Brain microvascular endothelial cell (primary cell): ENCODE results near the gene ZNF526.
A peak's percentile ranks its signal among the peaks of the same experiment; 100 is the strongest.

ENCODE experiments used
- DNase-seq: peaks from one replicate; pipeline ENCODE4 v3.0.0-alpha.2; 2020
- H3K27ac ChIP-seq: fragments of 250-450 bp; sonication (Bioruptor Pico); 2 replicates; pipeline ENCODE4 v1.5.1; 2020; ENCODE audit warnings: mild to moderate bottlenecking, moderate library complexity
- H3K27me3 ChIP-seq: fragments of 250-450 bp; sonication (Bioruptor Pico); replicated peaks from 2 replicates; pipeline ENCODE4 v1.5.1; 2020; ENCODE audit warnings: mild to moderate bottlenecking
- H3K36me3 ChIP-seq: fragments of 250-450 bp; sonication (Bioruptor Pico); replicated peaks from 2 replicates; pipeline ENCODE4 v1.5.1; 2020; ENCODE audit warnings: mild to moderate bottlenecking
- H3K4me3 ChIP-seq: 2 replicates; pipeline ENCODE4 v1.5.1; 2011; ENCODE audit warnings: low read depth, mild to moderate bottlenecking, control low read depth, low read length, moderate library complexity
- in situ Hi-C: cut with HindIII; loops from 2 replicates; pipeline ENCODE4 v1.10.0; 2017; ENCODE audit warnings: low sequenced_read_pairs, low pct_ligation_motif_present
- TF ChIP-seq, protein P1 (sequence below): IDR thresholded peaks from 2 replicates; pipeline ENCODE4 v1.5.1; 2011; ENCODE audit warnings: low read depth, mild to moderate bottlenecking, moderate library complexity, low read length, control low read depth, inconsistent platforms; ENCODE audit errors: missing control alignments

Gene ZNF526

DNA sequence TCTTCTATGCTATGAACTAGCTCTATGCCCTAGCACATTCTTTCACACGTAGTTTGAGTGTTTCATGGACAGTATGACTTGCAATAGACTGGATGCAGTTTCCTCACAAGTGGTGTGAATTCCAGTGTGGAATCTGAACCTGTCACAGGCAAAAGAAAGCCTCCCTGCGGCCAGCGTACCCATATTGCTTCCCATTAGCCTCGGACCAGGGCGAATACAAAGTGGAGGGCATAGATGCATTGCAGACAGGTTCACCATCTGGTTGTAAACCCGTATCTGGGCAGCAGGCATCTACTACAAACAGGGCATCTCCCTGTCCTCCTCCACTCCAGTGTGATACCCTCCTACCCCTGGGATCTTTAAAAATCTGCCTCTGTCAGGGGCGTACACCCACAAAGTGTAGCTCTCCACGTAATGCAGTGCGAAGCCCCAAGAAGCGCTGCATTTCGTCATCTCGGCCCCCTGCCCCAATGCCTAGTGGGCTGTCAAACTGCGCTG is 47.6 kb downstream of the ZNF526 start:
- peaks cover 6% of the 10 kb centered on the region for H3K36me3 ChIP-seq
- TF ChIP-seq, protein P1, sequence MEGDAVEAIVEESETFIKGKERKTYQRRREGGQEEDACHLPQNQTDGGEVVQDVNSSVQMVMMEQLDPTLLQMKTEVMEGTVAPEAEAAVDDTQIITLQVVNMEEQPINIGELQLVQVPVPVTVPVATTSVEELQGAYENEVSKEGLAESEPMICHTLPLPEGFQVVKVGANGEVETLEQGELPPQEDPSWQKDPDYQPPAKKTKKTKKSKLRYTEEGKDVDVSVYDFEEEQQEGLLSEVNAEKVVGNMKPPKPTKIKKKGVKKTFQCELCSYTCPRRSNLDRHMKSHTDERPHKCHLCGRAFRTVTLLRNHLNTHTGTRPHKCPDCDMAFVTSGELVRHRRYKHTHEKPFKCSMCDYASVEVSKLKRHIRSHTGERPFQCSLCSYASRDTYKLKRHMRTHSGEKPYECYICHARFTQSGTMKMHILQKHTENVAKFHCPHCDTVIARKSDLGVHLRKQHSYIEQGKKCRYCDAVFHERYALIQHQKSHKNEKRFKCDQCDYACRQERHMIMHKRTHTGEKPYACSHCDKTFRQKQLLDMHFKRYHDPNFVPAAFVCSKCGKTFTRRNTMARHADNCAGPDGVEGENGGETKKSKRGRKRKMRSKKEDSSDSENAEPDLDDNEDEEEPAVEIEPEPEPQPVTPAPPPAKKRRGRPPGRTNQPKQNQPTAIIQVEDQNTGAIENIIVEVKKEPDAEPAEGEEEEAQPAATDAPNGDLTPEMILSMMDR: no peak
- no peak for DNase-seq
- in situ Hi-C loops: no loop called here
- H3K27ac ChIP-seq: no peak overlapping the region
- peak overlapping the region; percentile 84 for H3K4me3 ChIP-seq
- H3K27me3 ChIP-seq: no peaks in the 10 kb centered on the region

GRCh38 chr19:42268142-42268703 is 48.1 kb downstream of the ZNF526 start:
- in situ Hi-C loops: no loop called here
- Histone ChIP-seq H3K27ac (peak overlapping the region; percentile 99), H3K4me3 (peak overlapping the region; percentile 84), H3K27me3 (no peaks in the 10 kb centered on the region), H3K36me3 (peaks cover 11% of the 10 kb centered on the region)
- TF ChIP-seq, protein P1: peak; percentile 2
- DNase-seq: peak; percentile 99

DNA sequence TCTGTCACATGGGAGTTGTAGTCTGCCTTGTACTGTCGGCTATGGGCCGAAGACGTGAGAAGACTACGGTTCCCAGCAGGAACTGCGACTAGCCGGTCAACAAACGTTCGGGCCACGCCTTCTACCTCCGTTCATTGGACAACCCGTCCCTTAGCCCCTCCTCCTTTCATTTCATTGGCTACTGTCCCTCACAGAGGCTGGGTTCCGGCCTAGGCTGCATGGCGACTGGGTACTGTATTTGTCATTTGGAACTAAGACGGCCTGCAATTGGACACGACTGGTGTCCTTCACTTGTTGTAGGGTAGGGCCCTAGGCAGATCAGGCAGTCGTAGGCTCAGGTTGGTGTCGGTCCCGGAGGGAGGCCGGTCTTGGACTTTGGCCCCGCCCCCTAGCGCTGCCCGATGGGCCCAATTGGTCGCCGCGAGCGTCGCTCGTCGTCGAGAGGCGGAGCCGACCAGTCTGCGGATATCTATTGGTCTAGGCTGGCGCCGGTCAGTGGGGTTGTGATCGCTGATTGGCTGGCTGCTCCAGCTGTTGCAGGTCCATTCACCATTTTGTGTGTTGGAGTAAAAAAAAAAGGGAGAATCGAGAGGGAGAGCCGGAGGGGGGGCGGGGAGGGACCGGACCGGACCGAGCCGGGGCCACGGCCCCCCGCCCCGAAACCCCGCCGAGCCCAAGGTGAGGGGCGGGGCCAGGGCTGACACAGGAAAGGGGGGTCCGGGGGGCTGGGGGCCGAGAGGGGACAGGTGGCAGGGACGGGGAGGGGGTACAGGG is 48.8 kb downstream of the ZNF526 start, which contains the start of gene CIC:
Gene CIC, plus strand, starts transcription at position 549 of the 774 bp plus-strand sequence. CDS start 2,532 bp downstream, outside the sequence.
- TF ChIP-seq, protein P1: no peak
- DNase-seq: peak; percentile 100
- peaks cover 18% of the 10 kb centered on the region for H3K36me3 ChIP-seq
- in situ Hi-C loops: no loop called here
- no peaks in the 10 kb centered on the region for H3K27me3 ChIP-seq
- peak within 1 kb of the TSS; percentile 84 for H3K4me3 ChIP-seq
- H3K27ac ChIP-seq: peak within 1 kb of the TSS; percentile 99

- DNase-seq: no peak
Observed at GRCh38 chr19:42269478-42270345, 49.6 kb downstream of the ZNF526 start.

DNA sequence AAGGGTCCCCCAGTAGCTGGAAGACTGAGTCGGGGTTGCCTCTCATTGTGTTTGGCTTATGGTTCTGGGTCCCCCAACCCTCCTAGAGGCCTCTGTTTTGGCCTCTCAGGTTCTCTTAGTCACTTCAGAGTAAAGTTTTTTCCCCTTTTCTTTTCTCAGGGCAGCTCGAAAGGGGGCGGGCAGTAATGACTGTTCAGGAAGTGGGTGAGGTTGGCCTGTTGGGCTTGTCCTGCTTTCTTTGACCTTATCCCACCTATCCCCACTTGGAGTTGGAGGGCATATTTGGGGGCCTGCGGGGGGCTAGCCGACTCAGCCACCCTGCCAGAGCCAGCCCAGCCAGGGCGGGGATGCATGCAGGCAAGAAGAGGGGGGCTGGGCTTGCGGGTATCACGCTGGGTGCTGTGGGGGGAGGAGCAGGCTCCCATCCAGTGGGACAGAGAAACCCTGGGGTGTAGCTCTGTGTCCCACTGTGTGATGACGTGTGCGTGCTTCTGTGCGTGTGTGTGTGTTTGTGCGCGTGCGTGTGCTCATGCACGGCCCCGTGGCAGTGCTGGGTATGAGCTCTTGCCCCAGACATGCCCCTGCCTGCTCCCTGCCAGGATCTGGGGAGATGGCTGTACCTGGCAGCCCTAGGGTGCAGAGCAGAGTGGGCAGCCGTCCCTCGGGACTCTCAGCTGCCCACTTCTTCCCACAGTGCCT is 50.4 kb downstream of the ZNF526 start:
- in situ Hi-C loops: no loop called here
- Histone ChIP-seq H3K4me3 (peak overlapping the region; percentile 72), H3K27me3 (no peaks in the 10 kb centered on the region), H3K27ac (peak overlapping the region; percentile 86), H3K36me3 (peaks cover 31% of the 10 kb centered on the region)
- TF ChIP-seq, protein P1: no peak
- DNase-seq: peak; percentile 70

More at GRCh38 chr19:42269478-42270345, 49.6 kb downstream of the ZNF526 start:
- TF ChIP-seq, protein P1: no peak
- in situ Hi-C loops: no loop called here
- no peaks in the 10 kb centered on the region for H3K27me3 ChIP-seq
- peaks cover 26% of the 10 kb centered on the region for H3K36me3 ChIP-seq
- peak overlapping the region; percentile 72 for H3K4me3 ChIP-seq
- H3K27ac ChIP-seq: peak overlapping the region; percentile 86
